Neutrophil (primary cell): ENCODE results near the gene FAT1.

Experiments used
- H3K27ac ChIP-seq: fragments of 200-600 bp; sonication (generic); 2 replicates; pipeline ENCODE4 v1.5.1; 2016; ENCODE audit warnings: mild to moderate bottlenecking, moderate library complexity
- H3K27me3 ChIP-seq: fragments of 200-600 bp; sonication (generic); 2 replicates; pipeline ENCODE4 v1.6.0; 2016; ENCODE audit warnings: mild to moderate bottlenecking
- H3K36me3 ChIP-seq: fragments of 200-600 bp; sonication (generic); 2 replicates; pipeline ENCODE4 v1.5.1; 2017
- H3K4me1 ChIP-seq, 2 experiments: fragments of 200-600 bp in 1 of 2; sonication (generic) in 1 of 2; 1 replicate in 1 of 2; 2 replicates in 1 of 2; pipeline versions ENCODE4 v1.5.1 to v1.6.1; 2013 to 2016; ENCODE audit warnings: low read depth in 1 of 2, low read length in 1 of 2, mild to moderate bottlenecking in 1 of 2, moderate library complexity in 1 of 2; ENCODE audit not compliant: control insufficient read depth in 1 of 2, insufficient read depth in 1 of 2
- H3K4me3 ChIP-seq, 2 experiments: fragments of 200-600 bp in 1 of 2; sonication (generic) in 1 of 2; 1 replicate in 1 of 2; 2 replicates in 1 of 2; pipeline ENCODE4 v1.5.1; 2013 to 2016; ENCODE audit warnings: low read depth in 1 of 2, low read length in 1 of 2, mild to moderate bottlenecking in 1 of 2, moderate library complexity in 1 of 2
- H3K9me3 ChIP-seq: fragments of 200-600 bp; sonication (generic); 2 replicates; pipeline ENCODE4 v1.5.1; 2016
- TF ChIP-seq, protein P1 (sequence below): fragments of 200-600 bp; sonication (generic); IDR thresholded peaks from 2 replicates; pipeline ENCODE4 v1.5.1; 2016; ENCODE audit warnings: antibody characterized with exemption

The FAT1 gene

DNA sequence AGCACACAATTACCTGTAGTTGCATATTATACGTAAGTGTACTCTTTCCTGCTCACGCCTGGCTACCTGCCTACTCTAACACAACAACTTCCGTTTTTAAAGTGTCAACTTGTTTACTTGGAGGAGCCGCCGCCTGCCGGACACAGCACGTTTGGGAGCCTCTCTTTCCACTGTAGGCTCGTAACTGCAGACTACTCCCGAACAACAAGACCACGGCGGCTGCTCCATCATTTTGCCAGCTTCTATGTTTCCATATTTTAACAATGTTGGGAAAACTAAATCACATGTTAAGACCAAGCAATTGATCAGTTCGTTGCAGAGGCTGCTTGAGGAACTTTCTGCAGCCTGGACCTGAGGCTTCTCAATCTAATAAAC lies 169.1 kb downstream of the FAT1 start:
- H3K27me3 ChIP-seq: peaks cover 30% of the 10 kb centered on the region
- no peaks in the 10 kb centered on the region for H3K4me1 ChIP-seq
- no peaks in the 10 kb centered on the region for H3K36me3 ChIP-seq
- H3K27ac ChIP-seq: no peak overlapping the region
- H3K9me3 ChIP-seq: no peaks in the 10 kb centered on the region
- no peak overlapping the region for H3K4me3 ChIP-seq
- TF ChIP-seq, protein P1, sequence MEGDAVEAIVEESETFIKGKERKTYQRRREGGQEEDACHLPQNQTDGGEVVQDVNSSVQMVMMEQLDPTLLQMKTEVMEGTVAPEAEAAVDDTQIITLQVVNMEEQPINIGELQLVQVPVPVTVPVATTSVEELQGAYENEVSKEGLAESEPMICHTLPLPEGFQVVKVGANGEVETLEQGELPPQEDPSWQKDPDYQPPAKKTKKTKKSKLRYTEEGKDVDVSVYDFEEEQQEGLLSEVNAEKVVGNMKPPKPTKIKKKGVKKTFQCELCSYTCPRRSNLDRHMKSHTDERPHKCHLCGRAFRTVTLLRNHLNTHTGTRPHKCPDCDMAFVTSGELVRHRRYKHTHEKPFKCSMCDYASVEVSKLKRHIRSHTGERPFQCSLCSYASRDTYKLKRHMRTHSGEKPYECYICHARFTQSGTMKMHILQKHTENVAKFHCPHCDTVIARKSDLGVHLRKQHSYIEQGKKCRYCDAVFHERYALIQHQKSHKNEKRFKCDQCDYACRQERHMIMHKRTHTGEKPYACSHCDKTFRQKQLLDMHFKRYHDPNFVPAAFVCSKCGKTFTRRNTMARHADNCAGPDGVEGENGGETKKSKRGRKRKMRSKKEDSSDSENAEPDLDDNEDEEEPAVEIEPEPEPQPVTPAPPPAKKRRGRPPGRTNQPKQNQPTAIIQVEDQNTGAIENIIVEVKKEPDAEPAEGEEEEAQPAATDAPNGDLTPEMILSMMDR: no peak

DNA sequence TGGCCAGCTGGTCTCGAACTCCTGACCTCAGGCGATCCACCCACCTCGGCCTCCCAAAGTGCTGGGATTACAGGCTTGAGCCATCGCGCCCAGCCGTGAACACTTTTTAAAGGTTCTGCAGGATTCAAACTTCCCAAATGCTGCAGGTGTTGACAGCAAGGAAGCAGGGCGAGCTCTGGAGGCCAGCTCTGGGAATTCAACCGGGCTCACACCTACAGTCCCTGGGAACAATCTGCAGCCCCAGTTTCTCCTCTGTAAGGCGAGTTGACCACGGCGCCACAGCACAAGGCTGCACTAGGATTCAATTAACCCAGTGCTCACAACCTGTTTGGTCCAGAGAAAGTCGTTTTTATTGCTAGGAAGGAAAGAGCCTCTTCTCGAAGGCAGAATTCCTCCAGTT lies 169.9 kb downstream of the FAT1 start:
- no peaks in the 10 kb centered on the region for H3K9me3 ChIP-seq
- peaks cover 30% of the 10 kb centered on the region for H3K27me3 ChIP-seq
- H3K4me3 ChIP-seq: no peak overlapping the region
- H3K36me3 ChIP-seq: no peaks in the 10 kb centered on the region
- TF ChIP-seq, protein P1: no peak
- no peaks in the 10 kb centered on the region for H3K4me1 ChIP-seq
- no peak overlapping the region for H3K27ac ChIP-seq

DNA sequence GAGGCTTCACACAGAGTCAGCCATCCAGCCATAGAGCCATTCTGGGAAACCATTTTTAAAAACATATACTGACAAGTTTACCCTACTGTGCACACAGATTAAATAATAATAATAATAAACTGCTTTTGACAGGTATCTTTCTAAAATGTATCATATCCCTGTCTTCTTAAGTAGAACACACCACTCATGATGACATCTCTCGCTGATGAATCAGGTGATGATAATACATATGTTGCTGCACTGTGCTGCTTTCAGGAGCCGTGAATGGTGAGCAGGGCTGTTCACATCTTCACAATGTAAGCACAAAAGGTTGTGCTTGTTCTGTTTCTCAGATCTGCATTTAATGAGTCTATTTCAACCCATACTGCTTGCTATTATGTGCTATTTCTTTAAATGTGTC lies 171.8 kb downstream of the FAT1 start:
- H3K27me3 ChIP-seq: peaks cover 30% of the 10 kb centered on the region
- no peak overlapping the region for H3K27ac ChIP-seq
- H3K36me3 ChIP-seq: no peaks in the 10 kb centered on the region
- TF ChIP-seq, protein P1: no peak
- no peak overlapping the region for H3K4me3 ChIP-seq
- H3K4me1 ChIP-seq: no peaks in the 10 kb centered on the region
- no peaks in the 10 kb centered on the region for H3K9me3 ChIP-seq

DNA sequence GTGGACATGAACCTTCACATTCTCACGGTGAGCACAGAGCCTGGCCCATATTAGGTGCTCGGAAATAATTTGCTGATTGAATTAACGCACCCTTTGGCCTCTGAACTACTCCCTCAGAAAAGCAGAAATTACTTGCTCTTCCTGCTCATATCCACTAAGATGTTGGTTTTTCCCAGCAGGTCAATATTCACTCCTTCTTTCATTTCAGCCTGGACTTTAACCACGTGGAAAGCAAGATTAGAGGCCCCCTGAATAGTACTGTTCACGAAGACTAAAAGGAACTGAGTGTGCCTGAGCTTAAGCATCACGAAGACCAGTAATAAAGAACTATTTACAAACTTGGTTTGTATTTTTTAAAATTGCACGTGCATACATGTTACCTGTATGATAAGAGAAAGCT lies 178.2 kb downstream of the FAT1 start:
- no peak overlapping the region for H3K27ac ChIP-seq
- H3K9me3 ChIP-seq: no peaks in the 10 kb centered on the region
- no peak overlapping the region for H3K4me3 ChIP-seq
- no peaks in the 10 kb centered on the region for H3K27me3 ChIP-seq
- no peaks in the 10 kb centered on the region for H3K36me3 ChIP-seq
- H3K4me1 ChIP-seq: no peaks in the 10 kb centered on the region
- TF ChIP-seq, protein P1: no peak

DNA sequence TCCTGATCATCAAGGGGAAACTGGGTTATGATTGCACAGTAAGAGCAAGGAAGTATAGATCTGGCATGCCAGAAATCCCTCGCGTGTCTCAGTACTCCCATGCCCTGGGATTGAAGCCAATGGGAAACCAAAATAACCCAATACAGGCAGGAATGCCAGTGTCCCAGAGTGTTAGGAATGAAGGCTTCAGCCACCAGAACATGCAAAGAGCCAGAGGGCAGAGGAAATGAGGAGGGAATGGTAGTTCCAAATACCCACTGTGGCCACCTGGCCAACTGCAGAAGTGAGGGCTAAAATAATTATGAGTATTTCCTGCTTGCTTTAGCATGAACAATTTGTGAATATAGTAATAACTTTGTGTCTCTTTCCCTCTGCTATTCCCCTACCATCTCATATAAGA lies 180.4 kb downstream of the FAT1 start:
- Histone ChIP-seq H3K27me3 (no peaks in the 10 kb centered on the region), H3K4me1 (no peaks in the 10 kb centered on the region), H3K27ac (no peak overlapping the region), H3K9me3 (no peaks in the 10 kb centered on the region), H3K36me3 (no peaks in the 10 kb centered on the region), H3K4me3 (no peak overlapping the region)
- TF ChIP-seq, protein P1: no peak

DNA sequence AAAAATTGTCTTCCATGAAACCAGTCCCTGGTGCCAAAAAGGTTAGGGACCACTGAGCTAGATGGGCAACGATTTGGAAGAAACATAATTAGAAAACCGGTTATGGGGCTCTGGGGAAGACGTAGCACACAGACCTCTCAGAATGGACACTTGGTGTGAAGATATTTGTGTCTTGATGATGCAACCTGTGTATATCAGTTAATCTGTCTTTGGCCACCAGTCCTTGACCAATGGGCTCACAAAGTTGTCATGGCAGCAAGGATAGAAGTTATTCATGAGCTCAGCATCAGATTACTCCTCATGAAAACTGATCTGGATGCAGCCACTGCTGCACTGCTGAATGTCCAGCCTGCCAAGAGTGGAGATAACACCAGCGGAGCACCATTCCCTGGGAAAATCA lies 181.9 kb downstream of the FAT1 start:
- TF ChIP-seq, protein P1: no peak
- Histone ChIP-seq H3K4me1 (no peaks in the 10 kb centered on the region), H3K36me3 (no peaks in the 10 kb centered on the region), H3K4me3 (no peak overlapping the region), H3K27me3 (no peaks in the 10 kb centered on the region), H3K9me3 (no peaks in the 10 kb centered on the region), H3K27ac (no peak overlapping the region)
